HG03571 (cell line): ENCODE data around the gene COPZ2.
"Not testable (repeated sequence)": the region's sequence is repeated elsewhere in the genome, so short reads cannot be mapped to it uniquely, and the experiment has no call there.

ENCODE experiments used
- ATAC-seq: cut with Tn5 transposase; IDR thresholded peaks from one replicate; pipeline ENCODE4 v1.9.1; 2021; ENCODE audit not compliant: unreplicated experiment

Gene COPZ2

GRCh38 chr17:48010193-48010592, 27.4 kb downstream of the COPZ2 start:
- ATAC-seq, result no peak

DNA sequence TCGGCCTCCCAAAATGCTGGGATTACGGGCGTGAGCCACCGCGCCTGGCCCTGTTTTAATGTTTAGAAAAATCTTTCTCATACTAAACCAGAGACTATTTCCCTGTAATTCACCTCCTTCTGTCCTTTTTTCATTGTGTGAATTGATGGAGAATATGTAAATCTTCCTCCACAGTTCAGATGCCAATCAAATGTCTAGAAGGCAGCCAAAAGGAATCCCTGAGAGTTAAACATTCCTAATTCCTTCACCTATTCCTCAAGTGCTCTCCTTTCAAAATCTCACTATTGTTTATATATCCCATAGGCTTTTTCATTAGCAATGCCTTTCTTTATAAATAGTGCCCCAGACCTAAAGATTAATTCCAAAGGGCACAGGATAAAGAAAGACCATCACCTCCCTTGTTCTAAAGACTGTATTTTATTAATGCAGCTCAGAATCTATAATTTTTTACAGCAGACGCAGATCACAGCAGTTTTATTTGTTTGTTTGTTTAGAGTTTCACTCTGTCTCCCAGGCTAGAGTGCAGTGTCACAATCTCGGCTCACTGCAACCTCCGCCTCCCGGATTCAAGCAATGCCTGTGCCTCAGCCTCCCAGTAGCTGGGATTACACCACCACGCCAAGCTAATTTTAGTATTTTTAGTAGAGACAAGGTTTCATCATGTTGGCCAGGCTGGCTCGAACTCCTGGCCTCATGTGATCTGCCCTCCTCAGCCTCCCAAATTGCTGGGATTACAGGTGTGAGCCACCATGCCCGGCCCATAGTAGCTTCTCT, 30.5 kb downstream of the COPZ2 start:
- no peak for ATAC-seq

GRCh38 chr17:48004983-48005382, 32.6 kb downstream of the COPZ2 start:
- no peak for ATAC-seq

DNA sequence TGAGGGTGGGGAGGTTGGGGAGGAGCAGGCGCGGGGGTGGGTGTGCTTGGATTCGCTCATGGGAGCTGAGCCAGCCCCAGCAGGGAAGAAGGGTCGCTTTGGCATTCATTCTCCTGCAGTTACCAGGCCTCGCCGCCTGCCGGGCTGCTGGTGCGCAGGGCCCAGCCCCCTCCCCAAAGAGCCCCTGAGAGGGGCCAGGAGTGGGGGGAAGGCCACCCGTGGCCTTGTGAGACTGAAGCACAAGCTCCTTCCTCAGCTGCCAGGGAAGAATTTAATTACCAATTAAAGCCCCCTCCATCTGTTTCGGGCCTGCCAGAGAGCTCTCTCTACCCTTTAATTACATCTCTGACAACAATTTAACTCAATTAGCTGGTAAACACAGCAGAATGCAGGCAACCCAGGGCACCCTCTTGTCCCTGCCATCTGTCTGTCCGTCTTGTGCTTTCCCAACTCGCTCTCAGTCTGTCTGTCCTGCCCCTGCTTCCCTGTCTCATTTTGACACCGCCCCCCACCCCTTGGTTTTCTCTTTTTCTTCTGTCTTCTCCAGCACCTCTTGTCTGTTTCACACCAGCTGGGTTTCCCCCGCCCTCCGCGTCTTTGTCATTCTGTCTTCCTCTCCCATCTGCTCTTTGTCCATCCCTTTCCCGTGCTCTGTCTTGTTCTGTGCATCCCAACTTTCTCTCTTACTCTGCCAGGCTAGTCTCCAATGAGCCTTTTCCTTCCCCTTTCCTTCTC, 34.0 kb downstream of the COPZ2 start:
- no peak for ATAC-seq

- ATAC-seq, result no peak
These were observed 34.6 kb downstream of the COPZ2 start for GRCh38 chr17:48002916-48003416.

- ATAC-seq, result no peak
These were observed 35.2 kb downstream of the COPZ2 start for GRCh38 chr17:48002266-48002915.

DNA sequence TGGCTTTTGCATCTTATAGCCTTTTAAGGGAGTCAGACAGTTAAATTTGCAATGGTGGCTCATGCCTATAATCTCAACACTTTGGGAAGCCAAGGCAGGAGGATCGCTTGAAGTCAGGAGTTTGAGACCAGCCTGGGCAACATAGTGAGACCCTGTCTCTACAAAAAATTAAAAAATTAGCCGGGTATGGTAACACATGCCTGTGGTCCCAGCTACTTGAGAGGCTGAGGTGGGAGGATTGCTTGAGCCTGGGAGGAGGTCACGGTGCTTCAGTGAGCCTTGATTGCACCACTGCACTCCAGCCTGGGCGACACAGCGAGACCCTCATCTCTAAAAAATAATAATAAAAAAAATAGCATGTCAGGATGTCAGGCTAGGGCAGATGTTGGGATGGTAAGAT, 35.9 kb downstream of the COPZ2 start:
- not testable (repeated sequence) for ATAC-seq

DNA sequence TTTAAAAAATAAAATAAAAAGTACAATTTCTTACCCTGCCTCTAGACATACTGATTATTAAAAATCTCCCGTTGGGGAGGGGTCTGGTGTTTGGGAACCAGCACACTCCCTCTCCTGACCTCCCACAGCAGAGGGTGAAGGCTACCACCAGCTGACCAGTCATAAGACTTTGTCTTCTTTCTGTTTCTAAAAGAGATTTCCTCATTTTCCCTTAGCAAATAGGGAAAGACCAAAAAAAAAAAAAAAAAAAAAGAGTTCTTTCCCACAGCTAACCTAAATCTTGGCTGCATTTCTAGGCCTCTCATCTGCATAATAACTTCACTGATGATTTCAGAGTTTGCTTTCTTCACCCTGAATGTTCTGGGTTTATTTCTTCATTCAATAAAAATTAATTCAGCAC, 36.4 kb downstream of the COPZ2 start:
- ATAC-seq, result no peak

- no peak for ATAC-seq
These were observed 38.0 kb downstream of the COPZ2 start for GRCh38 chr17:47999582-47999981.

- ATAC-seq, result no peak
These were observed 39.6 kb downstream of the COPZ2 start for GRCh38 chr17:47998044-47998443.

DNA sequence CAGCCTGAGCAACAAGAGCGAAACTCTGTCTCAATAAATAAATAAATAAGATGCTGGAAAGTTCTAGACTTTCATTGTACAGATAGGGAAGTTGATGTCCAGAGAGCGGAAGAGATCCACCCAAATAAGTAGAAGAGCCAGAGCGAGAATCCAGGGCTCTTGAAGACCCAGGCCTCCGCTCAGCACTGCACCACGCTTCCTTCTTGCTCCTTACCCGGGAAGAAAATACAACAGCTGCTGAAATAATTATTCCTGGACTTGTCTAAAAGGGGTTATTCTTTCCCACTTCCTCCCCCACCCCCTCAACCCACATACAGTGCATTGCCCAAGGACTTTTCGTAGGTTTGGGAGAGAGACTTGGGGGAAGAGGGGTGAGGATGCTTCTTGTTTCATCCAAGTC, 40.0 kb downstream of the COPZ2 start:
- ATAC-seq, result no peak

GRCh38 chr17:47996201-47996600, 41.4 kb downstream of the COPZ2 start:
- no peak for ATAC-seq

DNA sequence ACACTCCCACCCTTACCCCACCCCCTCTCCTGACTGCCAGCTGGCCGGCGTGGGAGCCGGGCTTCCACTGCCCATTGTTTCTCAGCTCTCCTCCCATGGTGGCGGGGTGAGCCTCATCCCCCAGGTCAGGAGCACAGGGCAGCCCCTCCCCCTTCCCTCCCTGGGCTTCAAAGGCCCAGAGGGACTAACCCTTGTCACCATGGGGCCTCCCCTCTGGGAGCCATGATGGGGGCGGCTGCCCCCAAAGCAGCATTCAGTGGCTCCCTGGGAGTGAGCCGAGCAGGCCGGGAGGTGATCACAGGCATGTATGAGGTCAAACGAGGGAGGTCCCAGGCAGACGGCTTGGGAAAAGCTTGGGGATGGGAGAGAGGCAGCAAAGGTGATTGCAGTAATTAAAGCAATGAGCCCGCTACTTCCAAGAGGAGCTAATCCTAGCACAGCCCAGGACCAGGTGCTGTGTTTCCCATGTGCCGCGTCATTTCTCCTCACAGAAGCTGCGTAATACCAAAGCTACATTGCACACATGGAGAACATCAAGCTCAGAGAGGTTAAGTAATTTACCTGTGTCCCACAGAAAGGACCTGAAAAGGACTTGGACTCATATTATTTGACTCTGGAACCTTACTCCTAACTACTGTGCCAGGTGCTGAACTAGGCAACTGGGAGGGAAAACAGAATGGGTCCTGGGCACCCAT, 42.2 kb downstream of the COPZ2 start:
- no peak for ATAC-seq

DNA sequence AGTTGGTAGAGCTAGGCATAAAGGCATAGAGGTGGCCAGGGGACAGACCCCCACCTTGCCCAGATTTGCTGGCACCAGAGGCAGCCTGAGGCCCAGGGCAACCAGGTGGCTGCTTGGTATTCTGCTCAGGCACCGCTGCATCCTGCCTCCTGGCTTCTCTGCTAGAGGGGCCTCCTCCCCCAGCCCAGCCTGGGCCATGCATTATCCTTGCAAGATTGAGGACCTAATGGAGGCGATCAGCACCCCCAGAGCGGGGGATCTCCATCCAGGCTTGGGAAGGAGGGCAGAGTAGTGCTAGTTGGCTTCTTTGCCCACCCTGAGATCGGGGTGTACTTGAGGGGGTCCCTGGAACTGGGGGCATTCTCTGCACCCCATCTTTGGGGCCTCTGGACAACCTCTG, 42.9 kb downstream of the COPZ2 start:
- ATAC-seq, result no peak

DNA sequence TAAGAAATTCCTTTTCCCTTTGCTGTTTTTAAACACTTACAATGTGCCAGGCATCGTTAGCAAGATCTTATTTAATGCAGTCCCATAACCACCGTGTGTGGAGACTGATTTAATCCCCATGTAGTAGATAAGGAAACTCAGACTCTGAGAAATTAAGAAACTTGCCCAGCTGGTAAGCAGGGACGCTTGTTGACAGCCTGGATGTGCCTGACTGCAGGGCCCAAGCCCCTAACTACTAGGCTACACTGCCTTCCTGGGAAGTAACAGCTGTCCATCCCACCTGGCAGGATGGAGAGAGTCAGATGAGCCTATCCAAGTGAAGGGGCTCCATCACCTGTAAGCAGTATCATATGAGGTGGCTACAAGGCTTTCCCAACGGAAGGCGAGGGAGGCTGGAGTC, 43.6 kb downstream of the COPZ2 start:
- no peak for ATAC-seq

GRCh38 chr17:47993031-47993564, 44.5 kb downstream of the COPZ2 start:
- no peak for ATAC-seq

- ATAC-seq, result no peak
These were observed 45.4 kb downstream of the COPZ2 start for GRCh38 chr17:47992216-47992615.

GRCh38 chr17:47990962-47991731, 46.5 kb downstream of the COPZ2 start:
- ATAC-seq, result no peak

DNA sequence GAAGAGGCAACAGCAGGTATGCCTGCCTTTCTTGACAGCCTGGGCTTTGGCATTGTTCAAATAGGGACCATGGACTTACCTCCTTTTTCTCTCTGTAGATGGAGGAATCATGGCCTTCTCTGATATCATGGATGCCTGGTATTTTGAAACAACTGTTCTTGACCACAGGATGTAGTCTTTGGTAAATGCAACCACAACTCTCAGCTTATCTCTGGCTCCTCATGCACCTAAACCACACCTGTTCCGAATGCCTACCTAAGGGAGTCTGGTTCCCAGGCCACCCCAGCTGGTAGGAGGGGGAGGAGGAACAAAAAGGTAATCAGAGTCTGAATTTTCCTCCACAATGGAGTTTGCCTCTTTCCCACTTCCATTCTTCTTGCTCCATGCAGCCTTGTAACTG, 47.9 kb downstream of the COPZ2 start:
- ATAC-seq, result no peak

DNA sequence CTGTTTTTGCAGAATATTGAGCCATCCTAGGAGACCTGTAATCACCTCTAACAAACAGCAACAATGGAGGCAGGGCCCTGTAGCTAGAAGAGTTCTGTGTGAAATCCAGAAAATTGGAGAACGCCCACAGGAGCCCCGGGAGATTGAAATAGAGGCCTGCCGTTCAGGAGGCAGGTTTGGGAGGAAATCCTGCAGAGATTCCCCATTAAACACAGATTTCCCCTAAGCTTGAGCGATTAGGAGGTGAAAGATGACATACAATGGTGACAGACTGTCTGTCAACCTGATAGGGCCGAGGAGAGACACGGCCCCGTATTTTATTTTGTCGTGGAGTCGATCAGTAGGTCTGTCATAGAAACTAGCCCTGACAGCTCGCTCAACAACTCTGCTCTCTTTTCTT, 48.4 kb downstream of the COPZ2 start:
- no peak for ATAC-seq
